ENCODE data around the gene KCNQ1OT1. TPM values are rescaled to one million over a fixed set of nuclear protein-coding genes. Genes with fewer than 3 reads are reported as not detected.

KCNQ1OT1 gene
- total and polyA plus RNA-seq, 2 of the 4 experiments (the other 2 are of a cell fraction) = 0.14 to 2.0 TPM

GRCh38 chr11:2690596-2691354 lies 9.0 kb downstream of the KCNQ1OT1 start (continued):
- TF ChIP-seq CHD1 (IDR thresholded peaks at IDR 0.05; ENCODE audit: low read depth, low read length) = no peak

- dilution Hi-C loops (cut with HindIII; ENCODE audit: low sequenced_read_pairs, unreplicated experiment) = no loop called here
- BruUV-seq (replicated peaks) = no TSS peak
- Histone ChIP-seq H3K27me3 (ENCODE audit: control insufficient read depth, insufficient read depth, low read length) (no peaks in the 10 kb centered on the region; the same call in 1 of the 2 replicates), H3K27ac (ENCODE audit: insufficient read depth, low read length) (no peak overlapping the region), H3K56ac (ENCODE audit: extremely low read depth, insufficient read depth, low read length) (no peak overlapping the region), H4K8ac (ENCODE audit: low read depth in 2 of 2, low read length in 2 of 2) (no peak overlapping the region), H2AK5ac (ENCODE audit: low read depth, low read length) (no peak overlapping the region), H3K9me3 (ENCODE audit: control insufficient read depth, insufficient read depth, low read length) (no peaks in the 10 kb centered on the region), H2BK15ac (ENCODE audit: low read depth, low read length) (no peak overlapping the region), H2AFZ (replicated peaks; ENCODE audit: low read length, poor library complexity) (no peak overlapping the region), H4K5ac (ENCODE audit: low read depth, low read length) (no peak overlapping the region), H2AK9ac (replicated peaks; ENCODE audit: low read depth, low read length, poor library complexity) (no peak overlapping the region), H3K79me1 (ENCODE audit: low read depth in 1 of 2, low read length in 2 of 2) (peaks cover 0 to 86% of the 10 kb centered on the region in 2 experiments; a peak in 2 of 4 replicates), H3K14ac (replicated peaks; ENCODE audit: low read depth, low read length) (no peak overlapping the region), H3K18ac (ENCODE audit: low read depth, low read length) (no peak overlapping the region), H2BK5ac (ENCODE audit: low read depth, low read length, poor library complexity, severe bottlenecking) (no peak overlapping the region), H3K4me2 (ENCODE audit: low read depth, low read length) (no peak overlapping the region), H2BK120ac (ENCODE audit: low read depth, low read length) (no peak overlapping the region), H4K20me1 (ENCODE audit: insufficient read depth, low read length) (peaks cover 100% of the 10 kb centered on the region), H3K4me1 (ENCODE audit: control insufficient read depth, insufficient read depth, low read length) (peaks cover 1% of the 10 kb centered on the region; the same call in 1 of the 2 replicates), H3K36me3 (ENCODE audit: control insufficient read depth, insufficient read depth, low read length) (peaks cover 11% of the 10 kb centered on the region; the same call in 1 of the 2 replicates), H3K4me3 (ENCODE audit: insufficient read depth, low read depth, low read length) (no peak overlapping the region), H4K91ac (ENCODE audit: insufficient read depth, low read depth, low read length) (no peak overlapping the region), H3K23ac (ENCODE audit: low read depth, low read length) (no peak overlapping the region), H3K9me1 (ENCODE audit: insufficient read depth, low read length) (peaks cover 22% of the 10 kb centered on the region), H2BK20ac (ENCODE audit: low read depth, low read length) (no peak overlapping the region), H3K4ac (ENCODE audit: low read depth, low read length) (no peak overlapping the region), H3K9ac (ENCODE audit: low read depth, low read length) (no peak overlapping the region)
- no CpG with 5 or more reads among the region's 8 CpGs for WGBS, 2 experiments (ENCODE audit: extremely low coverage in 2 of 2, insufficient read length in 1 of 2)
- ChIA-PET POLR2A (ENCODE audit: unreplicated experiment) (interaction anchor here (0.6 to 0.9 kb wide), 2 partner anchors 9 to 440 kb away, joined by 4 read pairs; no protein-coding TSS in a partner anchor), CTCF (no interaction called here)
- intact Hi-C loops (cut with micrococcal nuclease) = no loop called here
- ATAC-seq (ENCODE audit: low read depth) (no peak), DNase-seq (no peak)
- in situ Hi-C loops (cut with MboI; ENCODE audit: low sequenced_read_pairs) = no loop called here
- no peak for TF ChIP-seq MAZ (IDR thresholded peaks at IDR 0.05; ENCODE audit: borderline replicate concordance, low read depth, low read length)
- TF ChIP-seq POLR2A (IDR thresholded peaks at IDR 0.05; ENCODE audit: low read depth, low read length) = no peak
- no peak for TF ChIP-seq CEBPB (IDR thresholded peaks at IDR 0.05; ENCODE audit: low read depth, low read length)
- TF ChIP-seq MAFK (IDR thresholded peaks at IDR 0.05; ENCODE audit: low read depth, low read length) = no peak
- no peak for TF ChIP-seq SMC3 (IDR thresholded peaks at IDR 0.05; ENCODE audit: low read depth, low read length)
- no peak for TF ChIP-seq RFX5 (IDR thresholded peaks at IDR 0.05; ENCODE audit: low read depth, low read length)
- TF ChIP-seq BHLHE40 (IDR thresholded peaks at IDR 0.05; ENCODE audit: low read depth, low read length) = no peak
- TF ChIP-seq CTCF (conservative IDR thresholded peaks at IDR 0.05; ENCODE audit: low read depth, low read length) = no peak
- TF ChIP-seq MXI1 (IDR thresholded peaks at IDR 0.05; ENCODE audit: borderline replicate concordance, low read depth, low read length) = no peak
- TF ChIP-seq RAD21 (IDR thresholded peaks at IDR 0.05; ENCODE audit: low read length) = no peak
- no peak for TF ChIP-seq USF2 (IDR thresholded peaks at IDR 0.05; ENCODE audit: low read depth, low read length)
Observed at GRCh38 chr11:2689651-2690575, 9.9 kb downstream of the KCNQ1OT1 start.
